ENCODE measurements around the gene NOC4L.

NOC4L gene

GRCh38 chr12:132199101-132199500, 54.8 kb downstream of the NOC4L start:
- no peak for DNase-seq (ENCODE audit: low spot score)

DNA sequence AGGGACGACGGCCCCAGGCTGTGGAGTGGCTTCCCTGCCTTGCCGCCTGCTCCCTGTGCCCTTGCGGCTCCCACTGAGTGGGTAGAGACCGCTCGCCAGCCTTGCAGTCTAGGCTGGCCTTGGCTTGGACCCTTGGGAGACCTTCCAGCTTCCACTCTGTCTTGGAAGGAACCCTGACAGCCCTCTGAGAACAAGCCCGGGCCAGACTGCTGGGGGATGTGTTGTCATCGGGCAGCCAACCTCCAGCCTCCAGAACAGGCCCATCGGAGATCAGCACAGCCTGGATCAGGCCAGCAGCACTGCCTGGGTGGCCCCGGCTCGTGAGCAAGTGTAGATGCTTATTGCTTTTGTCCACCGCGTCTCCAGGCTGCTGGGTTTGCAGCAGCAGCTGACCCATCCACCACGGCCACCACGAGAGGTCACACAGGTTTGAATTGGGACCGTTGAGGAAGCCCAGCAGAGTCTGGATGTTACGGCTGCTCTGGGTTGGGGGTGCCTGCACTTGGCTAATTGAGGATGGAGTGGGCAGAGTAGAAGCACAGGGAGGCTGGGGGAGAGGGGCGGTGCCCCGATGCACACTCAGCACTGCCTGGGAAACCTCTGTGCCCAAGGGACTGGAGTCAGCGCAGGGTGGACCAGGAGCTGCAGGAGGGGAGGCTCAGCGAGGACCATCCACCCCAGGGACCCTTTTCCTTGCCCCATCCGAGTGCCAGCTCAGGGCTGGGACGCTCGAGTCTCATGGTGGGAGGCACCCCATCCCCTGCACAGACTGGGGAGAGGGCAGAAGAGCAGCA, 55.5 kb downstream of the NOC4L start:
- no peak for DNase-seq (ENCODE audit: low spot score)

GRCh38 chr12:132200800-132201199, 56.5 kb downstream of the NOC4L start:
- DNase-seq (ENCODE audit: low spot score): no peak

- DNase-seq (ENCODE audit: low spot score): no peak
Observed at GRCh38 chr12:132201391-132202120, 57.3 kb downstream of the NOC4L start.

Data from hepatic stellate cell (primary cell).